Thoracic aorta (tissue), 2 donors: ENCODE results near the gene SUCNR1. TPM values are rescaled to one million over a fixed set of nuclear protein-coding genes. Genes with fewer than 3 reads are reported as not detected.
"Not testable (repeated sequence)": the region's sequence is repeated elsewhere in the genome, so short reads cannot be mapped to it uniquely, and the experiment has no call there.

ENCODE experiments used
- ATAC-seq: fragments of 150-250 bp; one replicate; pipeline ENCODE4 v1.8.0; 2017; ENCODE audit warnings: low read depth; ENCODE audit not compliant: insufficient number of reproducible peaks, low FRiP score
- DNase-seq: peaks from one replicate; pipeline ENCODE4 v3.0.0-alpha.2; 2020; ENCODE audit warnings: low spot score
- H3K27ac ChIP-seq, 2 donors: fragments of 200-600 bp; sonication (generic); 1 replicate in 1 of 2; 2 replicates in 1 of 2; pipeline ENCODE4 v1.5.1; 2016; ENCODE audit warnings: mild to moderate bottlenecking in 2 of 2, moderate library complexity in 2 of 2
- H3K27me3 ChIP-seq: fragments of 200-600 bp; sonication (generic); replicated peaks from 2 replicates; pipeline ENCODE4 v1.6.0; 2016; ENCODE audit warnings: mild to moderate bottlenecking; ENCODE audit not compliant: insufficient read depth
- H3K36me3 ChIP-seq: fragments of 200-600 bp; sonication (generic); one replicate; pipeline ENCODE4 v1.5.1; 2016
- H3K4me1 ChIP-seq, 2 donors: fragments of 200-600 bp; sonication (generic); 1 replicate in 1 of 2; 2 replicates in 1 of 2; pipeline versions ENCODE4 v1.5.1 to v1.6.0; 2016; ENCODE audit warnings: low read depth in 2 of 2, mild to moderate bottlenecking in 1 of 2; ENCODE audit not compliant: control insufficient read depth in 1 of 2
- H3K4me3 ChIP-seq: fragments of 200-600 bp; sonication (generic); 2 replicates; pipeline ENCODE4 v1.5.1; 2016; ENCODE audit warnings: mild to moderate bottlenecking
- H3K9me3 ChIP-seq: fragments of 200-600 bp; sonication (generic); 2 replicates; pipeline ENCODE4 v1.5.1; 2016
- CTCF ChIP-seq: fragments of 200-600 bp; sonication (generic); IDR thresholded peaks from one replicate; pipeline ENCODE4 v1.5.1; 2019; ENCODE audit warnings: antibody characterized with exemption
- total RNA-seq, 2 donors: library from RNA; depleted of rRNA; stranded (reverse); fragments of >200 nt; gene quantifications; one replicate each; pipeline versions ENCODE4 v1.1.0 to v1.2.3, GENCODE V29; 2016

The SUCNR1 gene
- total RNA-seq, 2 donors from 2014 or later: 3.2 to 10.7 TPM

GRCh38 chr3:151894219-151894618 lies 20.8 kb downstream of the SUCNR1 start:
- no peaks in the 10 kb centered on the region for H3K36me3 ChIP-seq
- H3K27ac ChIP-seq: no peak overlapping the region
- ATAC-seq: no peak
- H3K27me3 ChIP-seq: no peaks in the 10 kb centered on the region
- H3K4me3 ChIP-seq: no peak overlapping the region
- no peaks in the 10 kb centered on the region for H3K9me3 ChIP-seq
- no peaks in the 10 kb centered on the region for H3K4me1 ChIP-seq
- no peak for TF ChIP-seq CTCF
- DNase-seq: no peak

- H3K36me3 ChIP-seq: no peaks in the 10 kb centered on the region
- H3K27ac ChIP-seq: no peak overlapping the region
- no peaks in the 10 kb centered on the region for H3K4me1 ChIP-seq
- no peak overlapping the region for H3K4me3 ChIP-seq
- TF ChIP-seq CTCF: no peak
- ATAC-seq: no peak
- no peaks in the 10 kb centered on the region for H3K9me3 ChIP-seq
- no peak for DNase-seq
- no peaks in the 10 kb centered on the region for H3K27me3 ChIP-seq
Observed at GRCh38 chr3:151895478-151896241, 22.2 kb downstream of the SUCNR1 start.

- no peak for TF ChIP-seq CTCF
- Histone ChIP-seq H3K9me3 (no peaks in the 10 kb centered on the region), H3K4me3 (no peak overlapping the region), H3K27ac (no peak overlapping the region), H3K36me3 (no peaks in the 10 kb centered on the region), H3K4me1 (peaks cover 0 to 6% of the 10 kb centered on the region in 2 donors), H3K27me3 (no peaks in the 10 kb centered on the region)
- DNase-seq (no peak), ATAC-seq (no peak)
Observed at GRCh38 chr3:151896246-151897012, 23.0 kb downstream of the SUCNR1 start.

- not testable (repeated sequence) for H3K36me3 ChIP-seq, H3K27me3 ChIP-seq, H3K4me3 ChIP-seq, H3K9me3 ChIP-seq, DNase-seq, ATAC-seq, H3K27ac ChIP-seq
- H3K4me1 ChIP-seq: peaks cover 5 to 23% of the 10 kb centered on the region in 2 donors
Observed at GRCh38 chr3:151898121-151898520, 24.7 kb downstream of the SUCNR1 start.

GRCh38 chr3:151898564-151899261 lies 25.3 kb downstream of the SUCNR1 start:
- H3K27ac ChIP-seq, H3K4me3 ChIP-seq, DNase-seq, H3K36me3 ChIP-seq, H3K27me3 ChIP-seq, ATAC-seq, H3K9me3 ChIP-seq: not testable (repeated sequence)
- peaks cover 11 to 28% of the 10 kb centered on the region in 2 donors for H3K4me1 ChIP-seq

- no peaks in the 10 kb centered on the region for H3K27me3 ChIP-seq
- ATAC-seq: no peak
- peaks cover 19 to 41% of the 10 kb centered on the region in 2 donors for H3K4me1 ChIP-seq
- DNase-seq: no peak
- H3K9me3 ChIP-seq: no peaks in the 10 kb centered on the region
- no peak for TF ChIP-seq CTCF
- no peaks in the 10 kb centered on the region for H3K36me3 ChIP-seq
- H3K4me3 ChIP-seq: no peak overlapping the region
- no peak overlapping the region for H3K27ac ChIP-seq
Observed at GRCh38 chr3:151899996-151900395, 26.6 kb downstream of the SUCNR1 start.
